ENCODE measurements around the gene MAFG. TPM values are rescaled to one million over a fixed set of nuclear protein-coding genes. Genes with fewer than 3 reads are reported as not detected.

Gene MAFG
- total RNA-seq, 1 donor from 2014 or later, result 22.4 TPM

- Mint-ChIP-seq H3K4me1 (ENCODE audit: unreplicated experiment) (peaks cover 11% of the 10 kb centered on the region), H3K9me3 (no peaks in the 10 kb centered on the region), H3K36me3 (no peaks in the 10 kb centered on the region), H3K27me3 (no peaks in the 10 kb centered on the region), H3K27ac (peak overlapping the region; percentile 90), H3K4me3 (peak overlapping the region; percentile 89)
- DNase-seq (ENCODE audit: extremely low spot score, unreplicated experiment), result peak; percentile 95
- TF ChIP-seq CTCF (conservative IDR thresholded peaks at IDR 0.05), result peak; percentile 27
Measured at GRCh38 chr17:81871387-81872230, 55.9 kb downstream of the MAFG start.

GRCh38 chr17:81870981-81871386, 56.6 kb downstream of the MAFG start, which contains the start of gene ARHGDIA:
Gene ARHGDIA, minus strand, starts transcription at chr17:81871337. Its CDS starts 1,407 bp downstream, at chr17:81869930.
- no peaks in the 10 kb centered on the region for H3K36me3 Mint-ChIP-seq
- H3K4me1 Mint-ChIP-seq (ENCODE audit: unreplicated experiment), result peaks cover 11% of the 10 kb centered on the region
- no peaks in the 10 kb centered on the region for H3K9me3 Mint-ChIP-seq
- H3K27ac Mint-ChIP-seq, result peak within 1 kb of the TSS; percentile 90
- H3K27me3 Mint-ChIP-seq, result no peaks in the 10 kb centered on the region
- TF ChIP-seq CTCF (conservative IDR thresholded peaks at IDR 0.05), result no peak
- peak within 1 kb of the TSS; percentile 89 for H3K4me3 Mint-ChIP-seq
- DNase-seq (ENCODE audit: extremely low spot score, unreplicated experiment), result no peak

GRCh38 chr17:81870131-81870980, 57.2 kb downstream of the MAFG start:
- no peak for DNase-seq (ENCODE audit: extremely low spot score, unreplicated experiment)
- no peaks in the 10 kb centered on the region for H3K36me3 Mint-ChIP-seq
- H3K27me3 Mint-ChIP-seq, result no peaks in the 10 kb centered on the region
- no peak for TF ChIP-seq CTCF (conservative IDR thresholded peaks at IDR 0.05)
- H3K9me3 Mint-ChIP-seq, result no peaks in the 10 kb centered on the region
- H3K4me1 Mint-ChIP-seq (ENCODE audit: unreplicated experiment), result peaks cover 11% of the 10 kb centered on the region
- H3K4me3 Mint-ChIP-seq, result peak overlapping the region; percentile 89
- peak overlapping the region; percentile 89 for H3K27ac Mint-ChIP-seq

GRCh38 chr17:81869221-81870130, 58.1 kb downstream of the MAFG start:
- no peaks in the 10 kb centered on the region for H3K27me3 Mint-ChIP-seq
- H3K4me3 Mint-ChIP-seq, result peak overlapping the region; percentile 89
- H3K4me1 Mint-ChIP-seq (ENCODE audit: unreplicated experiment), result peaks cover 11% of the 10 kb centered on the region
- TF ChIP-seq CTCF (conservative IDR thresholded peaks at IDR 0.05), result peak; percentile 96
- DNase-seq (ENCODE audit: extremely low spot score, unreplicated experiment), result no peak
- no peaks in the 10 kb centered on the region for H3K36me3 Mint-ChIP-seq
- H3K9me3 Mint-ChIP-seq, result no peaks in the 10 kb centered on the region
- peak overlapping the region; percentile 90 for H3K27ac Mint-ChIP-seq

- H3K4me3 Mint-ChIP-seq, result peak overlapping the region; percentile 66
- no peaks in the 10 kb centered on the region for H3K9me3 Mint-ChIP-seq
Measured at GRCh38 chr17:81868674-81869220, 58.8 kb downstream of the MAFG start.

More at GRCh38 chr17:81868674-81869220, 58.8 kb downstream of the MAFG start:
- no peaks in the 10 kb centered on the region for H3K27me3 Mint-ChIP-seq
- TF ChIP-seq CTCF (conservative IDR thresholded peaks at IDR 0.05), result no peak
- peak overlapping the region; percentile 90 for H3K27ac Mint-ChIP-seq
- no peak for DNase-seq (ENCODE audit: extremely low spot score, unreplicated experiment)
- peaks cover 11% of the 10 kb centered on the region for H3K4me1 Mint-ChIP-seq (ENCODE audit: unreplicated experiment)
- H3K36me3 Mint-ChIP-seq, result peaks cover under 1% of the 10 kb centered on the region

Measured in type B pancreatic cell (in vitro differentiated cells).